Fibroblast of skin of left biceps (primary cell): ENCODE data around the gene DCAF8.

ENCODE experiments used
- DNase-seq, 2 experiments: peaks; one replicate each; pipeline ENCODE4 v3.0.0-alpha.2; 2013; ENCODE audit warnings: low read depth in 2 of 2

The DCAF8 gene

DNA sequence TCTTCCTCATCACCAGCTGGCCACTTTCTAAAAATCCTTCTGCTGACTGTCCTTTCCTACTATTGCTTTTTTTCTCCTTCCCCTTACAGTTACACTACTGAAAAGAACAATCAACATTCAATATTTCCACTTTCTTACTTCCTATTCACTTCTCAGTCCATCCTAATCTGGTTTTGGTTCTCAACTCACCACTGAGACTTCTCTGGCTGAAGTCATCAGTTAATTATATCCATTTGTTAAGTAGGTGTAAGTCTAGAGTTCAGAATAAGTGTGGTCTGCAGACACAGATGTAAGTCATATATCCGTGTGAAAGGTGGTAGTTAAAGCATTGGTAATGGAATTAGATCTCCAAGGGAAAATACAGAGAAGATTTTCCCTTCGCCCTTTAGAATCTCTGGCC is 35.7 kb downstream of the DCAF8 start:
- no peak for DNase-seq

DNA sequence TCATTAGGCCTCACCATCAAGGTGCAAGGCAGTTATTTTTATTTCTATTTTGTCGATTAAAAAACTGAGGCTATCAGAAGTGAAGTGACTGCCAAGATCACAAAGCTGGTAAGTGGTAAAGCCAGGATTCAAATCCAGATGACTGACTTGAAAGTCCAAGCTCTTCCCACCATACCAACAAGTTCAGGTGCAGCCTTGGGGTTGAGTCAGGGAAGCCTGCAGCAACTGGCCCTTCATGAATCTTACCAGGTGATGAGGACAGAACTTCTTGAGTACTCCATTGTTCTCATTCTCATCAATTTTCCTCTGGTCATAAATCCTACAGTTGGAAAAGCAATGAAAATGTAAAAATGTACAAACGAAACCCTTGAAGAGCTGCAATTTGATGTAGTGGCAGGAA is 37.0 kb downstream of the DCAF8 start:
- DNase-seq: no peak

DNA sequence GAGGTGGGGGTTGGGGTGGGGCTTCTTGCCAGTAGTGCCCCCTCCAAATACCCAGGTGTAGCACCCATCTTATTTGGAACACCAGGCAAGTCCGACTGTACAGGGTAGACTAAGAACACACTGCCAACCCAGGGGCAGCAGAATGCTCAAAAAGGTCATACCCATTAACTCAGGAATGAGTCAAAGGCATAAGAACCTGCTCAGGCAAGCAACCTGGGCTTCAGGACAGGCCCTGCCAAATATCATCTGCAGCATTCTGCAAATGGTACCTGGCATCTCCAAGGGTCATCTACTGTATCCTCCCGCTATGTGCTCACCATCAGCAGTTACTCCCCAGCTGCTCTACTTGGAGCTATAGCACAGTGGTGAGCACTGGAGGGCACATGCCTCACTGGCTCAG is 37.7 kb downstream of the DCAF8 start:
- DNase-seq: no peak

DNA sequence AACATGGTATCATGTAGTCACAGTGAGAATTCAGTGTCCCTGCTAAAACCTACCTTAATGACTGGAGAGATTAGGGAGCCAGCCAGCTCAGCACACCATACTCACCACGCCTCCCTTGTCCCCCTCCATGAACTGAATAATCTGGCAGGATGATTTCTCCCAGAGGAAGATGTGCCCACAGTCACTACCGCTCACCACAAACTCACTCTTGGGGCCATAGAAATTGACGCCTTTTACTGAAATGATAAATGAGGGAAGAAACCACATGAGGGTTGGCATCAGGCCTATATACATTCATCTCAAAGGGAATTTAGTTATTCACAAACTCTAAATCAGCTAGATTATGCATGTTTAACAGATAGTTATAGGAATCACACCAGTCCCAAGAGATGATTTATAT is 39.8 kb downstream of the DCAF8 start:
- peak; percentile 31 to 40 for DNase-seq

DNA sequence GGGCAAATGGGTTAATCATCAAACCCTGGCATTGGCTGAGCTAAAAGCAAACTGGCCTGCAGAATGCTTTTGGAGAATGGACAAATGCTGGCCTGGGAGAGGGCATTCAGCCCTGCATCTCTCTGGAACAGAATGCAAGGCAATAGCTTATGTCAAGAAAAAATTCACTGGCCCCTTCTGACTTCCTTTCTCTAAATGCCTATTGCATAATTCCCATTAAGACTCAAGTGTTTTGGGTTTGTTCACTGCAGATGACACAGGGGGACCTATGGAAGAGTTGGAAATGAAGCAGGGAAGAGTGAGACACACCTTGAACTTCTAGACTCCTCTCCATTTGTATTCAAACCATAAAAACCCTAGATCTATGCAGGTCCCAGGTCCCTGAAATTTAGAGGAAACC is 41.3 kb downstream of the DCAF8 start:
- DNase-seq: no peak

DNA sequence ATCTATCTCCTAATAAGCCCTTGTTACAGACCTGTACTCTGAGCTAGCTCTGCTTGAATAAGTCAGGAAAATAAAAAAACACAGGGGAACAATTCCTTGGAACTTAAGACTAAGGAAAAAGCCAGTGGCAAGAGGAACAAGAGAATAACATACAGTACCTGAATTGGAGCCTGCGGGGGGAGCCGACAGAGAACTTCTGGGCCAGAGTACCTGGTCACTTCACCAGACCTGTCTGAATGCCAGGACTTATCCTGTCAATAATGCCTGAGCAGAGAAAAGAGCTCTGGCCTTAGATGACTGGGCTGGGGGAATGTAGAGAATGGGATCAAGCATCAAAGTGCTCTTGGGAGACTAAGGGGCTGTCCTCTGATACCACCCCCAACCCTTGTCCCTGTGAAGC is 42.0 kb downstream of the DCAF8 start:
- no peak for DNase-seq

DNA sequence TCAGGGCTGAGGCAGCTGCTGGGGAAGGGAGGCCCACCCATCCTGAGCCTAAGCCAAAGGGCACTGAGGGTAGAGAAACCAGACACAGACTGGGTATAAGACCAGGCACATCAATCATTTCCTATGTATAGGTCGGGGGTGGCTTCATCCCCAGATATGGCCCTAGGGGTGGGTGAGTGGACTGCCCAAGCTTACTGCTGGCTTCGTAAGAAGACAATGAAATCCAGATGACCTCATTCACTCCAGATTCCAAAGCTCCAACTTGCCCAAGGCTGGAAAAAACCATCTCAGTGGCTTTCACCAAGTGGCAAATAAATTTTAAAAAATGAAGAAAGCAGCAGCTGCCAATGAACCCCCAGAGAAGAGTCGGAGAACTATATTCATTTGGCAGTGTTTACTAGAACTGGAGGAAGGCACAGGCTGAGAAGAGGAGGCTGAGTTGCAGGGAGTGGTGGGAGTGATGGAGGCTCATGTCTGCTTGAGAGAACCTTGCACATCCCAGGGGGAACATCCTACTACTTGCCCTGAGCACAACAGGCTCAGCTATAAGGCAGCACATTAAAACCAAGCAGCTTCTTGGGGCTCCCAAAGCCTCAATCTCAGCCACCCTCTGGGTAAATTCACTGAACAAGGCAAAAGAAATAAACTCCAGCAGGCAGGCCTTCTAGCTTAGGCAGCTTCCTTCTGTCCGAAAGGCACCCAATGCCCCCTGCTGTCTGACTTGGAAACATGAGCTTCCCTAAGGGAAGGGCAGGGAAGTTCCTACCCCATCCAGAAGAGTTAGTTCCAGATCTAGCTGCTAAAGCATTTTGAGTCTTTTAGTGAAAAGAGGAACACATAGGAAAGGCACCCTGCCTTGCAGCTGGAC is 43.1 kb downstream of the DCAF8 start:
- DNase-seq: peak in 1 of 2 experiments; percentile 29

DNA sequence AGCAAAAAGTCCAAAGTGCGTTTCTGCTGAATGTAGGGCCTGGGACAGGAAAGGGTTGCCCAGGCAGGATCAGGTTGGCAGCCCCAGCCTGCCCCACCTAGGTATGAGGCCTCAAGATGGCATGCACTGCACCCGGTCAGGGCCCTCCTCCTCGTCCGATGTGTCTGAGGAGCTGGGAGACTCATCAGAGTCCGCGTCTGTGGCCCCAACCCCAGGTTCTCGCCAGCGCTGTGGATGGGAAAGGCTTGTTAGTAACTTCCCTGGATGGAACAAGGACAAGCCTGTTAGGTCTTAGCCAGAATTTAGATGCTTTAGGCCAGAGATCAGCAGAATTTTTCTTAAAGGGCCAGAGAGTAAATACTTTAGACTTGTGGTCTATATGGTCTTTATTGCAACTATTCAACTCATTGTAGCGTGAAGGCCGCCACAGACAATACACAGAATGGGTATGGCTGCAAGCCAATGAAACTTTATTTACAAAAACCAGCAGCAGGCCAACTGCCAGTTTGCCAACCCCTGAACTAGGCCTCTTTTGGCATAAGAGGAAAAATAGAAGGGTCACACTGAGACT is 44.8 kb downstream of the DCAF8 start:
- no peak for DNase-seq

DNA sequence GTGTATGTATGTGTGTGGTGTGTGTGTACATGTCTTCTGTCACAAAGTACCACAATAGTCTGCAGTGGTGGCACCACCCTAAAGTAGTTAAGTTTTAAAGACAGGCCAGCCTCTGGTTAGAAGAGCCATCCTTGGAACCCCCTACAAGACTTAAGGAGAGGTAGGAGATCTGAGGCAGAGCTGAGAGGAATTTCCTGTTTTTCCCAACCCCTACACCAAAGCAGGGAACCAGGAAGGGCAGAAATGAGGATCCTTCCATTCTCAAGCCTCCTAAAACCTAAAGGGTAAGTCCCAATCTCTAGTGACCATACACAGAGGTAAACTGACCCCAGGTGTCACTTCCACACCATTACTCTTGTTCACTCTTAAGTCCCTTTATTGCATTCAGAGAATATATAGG is 46.0 kb downstream of the DCAF8 start:
- DNase-seq: no peak

DNA sequence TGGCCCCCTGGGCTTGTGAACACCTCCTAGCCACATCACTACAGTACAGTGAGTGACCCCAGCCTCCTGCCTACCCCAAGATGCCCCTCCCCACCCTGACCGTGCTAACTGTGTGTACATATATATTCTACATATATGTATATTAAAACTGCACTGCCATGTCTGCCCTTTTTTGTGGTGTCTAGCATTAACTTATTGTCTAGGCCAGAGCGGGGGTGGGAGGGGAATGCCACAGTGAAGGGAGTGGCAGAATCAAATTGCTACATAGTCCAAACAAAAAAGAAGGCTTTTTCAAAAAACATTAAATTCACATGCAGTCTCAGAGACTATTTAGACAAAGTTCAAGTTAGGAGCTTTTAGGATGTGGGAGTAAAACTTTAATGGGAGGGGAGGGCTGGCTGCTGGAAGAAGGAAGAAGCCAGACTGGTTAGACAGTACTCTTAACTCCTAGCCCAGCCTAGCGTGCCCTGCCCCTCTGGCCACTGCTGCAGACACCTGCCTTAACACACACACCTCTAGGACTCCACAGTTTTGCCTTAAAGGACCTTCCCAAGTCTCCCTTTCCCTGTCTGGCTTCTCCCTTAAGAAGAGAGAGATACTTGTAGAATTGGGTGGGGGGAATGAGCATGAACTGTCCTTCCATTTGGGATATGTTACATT is 47.7 kb downstream of the DCAF8 start:
- DNase-seq: no peak

DNA sequence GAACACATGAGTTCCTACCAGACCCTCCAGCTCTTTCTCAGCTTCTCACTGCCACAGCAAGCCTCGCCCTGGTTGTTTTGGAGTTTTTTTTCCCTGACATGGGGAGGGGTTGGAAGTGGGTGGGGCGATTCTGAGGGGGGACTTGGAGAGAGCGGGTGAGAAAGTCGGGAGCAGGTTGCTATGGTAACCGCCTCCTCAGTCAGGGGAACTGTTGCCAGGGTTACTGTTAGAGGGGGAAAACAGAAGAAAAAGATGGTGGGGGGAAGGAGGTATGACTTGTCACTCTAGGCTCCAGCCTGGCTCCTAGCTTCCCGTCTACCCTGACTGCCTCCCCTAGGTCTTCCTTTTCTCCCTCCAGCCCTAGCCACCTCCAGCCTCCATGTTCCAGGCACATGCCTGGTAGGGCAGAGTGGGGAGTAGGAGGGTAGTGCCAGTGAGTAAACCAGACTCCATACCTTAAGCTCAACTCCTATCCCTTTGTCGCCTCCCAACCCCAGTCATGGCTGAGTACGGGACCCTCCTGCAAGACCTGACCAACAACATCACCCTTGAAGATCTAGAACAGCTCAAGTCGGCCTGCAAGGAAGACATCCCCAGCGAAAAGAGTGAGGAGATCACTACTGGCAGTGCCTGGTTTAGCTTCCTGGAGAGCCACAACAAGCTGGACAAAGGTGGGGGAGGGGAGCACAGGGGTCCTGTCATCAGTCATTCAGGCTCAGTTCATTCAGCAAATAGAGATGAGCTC is 51.1 kb downstream of the DCAF8 start:
- DNase-seq: no peak

DNA sequence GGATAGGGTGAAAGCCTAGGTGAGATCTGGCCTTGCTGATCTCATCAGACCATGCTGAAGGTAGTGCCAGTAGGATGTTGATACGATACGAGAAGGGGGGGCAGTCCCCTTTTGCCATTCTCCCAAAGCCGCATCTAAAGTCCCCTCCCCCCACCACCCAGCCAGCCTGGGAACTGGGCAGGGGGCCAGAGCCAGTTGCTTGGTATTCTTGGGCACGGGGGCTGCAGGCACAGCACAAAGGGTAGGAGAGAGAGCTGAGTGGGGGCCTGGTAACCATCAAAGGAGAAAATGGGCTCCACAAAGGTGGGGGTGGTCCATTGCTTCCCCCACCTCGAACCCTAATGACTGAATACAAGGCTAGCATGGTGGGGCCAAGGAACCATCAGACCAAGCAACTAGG is 51.8 kb downstream of the DCAF8 start:
- DNase-seq: no peak

DNA sequence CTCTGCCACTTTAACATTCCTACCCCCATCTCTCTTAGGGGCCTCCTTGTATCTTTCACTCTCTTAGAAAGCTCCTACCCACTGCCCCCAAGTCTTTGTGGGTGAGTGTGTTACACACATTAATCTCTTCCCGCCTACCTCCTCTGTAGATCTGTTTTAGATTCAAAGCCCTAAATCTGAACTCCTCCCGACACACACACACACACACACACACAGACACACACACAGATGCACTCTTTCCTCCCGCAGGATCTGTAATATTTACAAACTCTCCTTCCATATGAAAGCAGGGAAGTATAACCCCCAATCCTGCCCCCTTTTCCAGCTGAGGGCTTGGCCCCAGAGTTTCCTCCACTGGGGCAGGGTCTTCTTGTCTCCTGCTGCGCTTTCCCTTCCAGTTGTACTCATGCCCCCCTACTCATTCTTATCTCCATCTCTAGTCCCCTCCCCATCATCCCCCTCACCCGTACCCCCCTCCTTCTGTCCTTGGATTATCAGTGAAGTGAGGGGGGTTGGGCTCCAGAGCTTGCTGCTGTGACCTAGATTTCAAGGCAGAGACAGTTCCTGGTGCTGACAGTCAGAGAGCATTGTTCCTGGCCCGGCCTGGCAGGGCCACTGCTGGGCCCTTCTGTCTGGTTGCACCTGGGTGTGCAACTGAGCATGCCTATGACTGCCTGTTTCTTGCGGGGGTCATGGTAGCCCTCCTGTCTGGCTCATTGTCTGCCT is 52.9 kb downstream of the DCAF8 start:
- no peak for DNase-seq

DNA sequence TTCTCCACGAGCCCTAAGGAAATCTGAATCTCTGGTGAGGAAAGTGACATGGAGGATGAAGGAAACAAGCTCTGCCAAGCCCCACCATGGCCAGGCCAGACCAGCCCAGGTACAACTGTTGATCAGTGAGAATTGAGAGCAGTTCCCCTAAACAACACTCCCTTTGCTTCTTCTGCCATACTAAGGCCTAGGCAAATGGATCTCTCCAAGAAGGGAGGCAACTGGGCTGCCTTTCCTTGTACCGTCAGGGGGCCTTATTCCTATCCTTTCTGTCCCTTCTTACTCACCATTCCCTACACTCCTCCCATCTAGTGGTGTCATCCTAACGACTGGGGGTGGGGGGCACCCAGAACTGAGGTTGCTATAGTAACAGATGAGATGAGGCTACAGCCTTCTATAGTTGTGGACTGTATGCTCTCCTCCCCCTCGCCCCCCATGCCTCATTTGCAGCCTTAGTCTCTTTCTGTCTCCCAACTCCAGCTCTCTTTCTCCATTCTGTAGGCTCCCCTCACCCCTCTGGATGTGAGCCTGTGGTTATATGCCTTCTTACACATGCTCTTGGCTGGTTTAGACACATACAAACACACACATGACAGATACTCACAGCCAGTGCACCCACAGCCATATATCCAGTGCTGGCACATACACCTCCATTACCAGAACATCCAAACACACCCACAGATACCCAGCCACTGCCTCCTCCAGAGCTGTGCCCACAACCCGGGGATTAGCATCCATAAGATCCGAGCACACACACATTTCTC is 53.6 kb downstream of the DCAF8 start:
- DNase-seq: no peak

DNA sequence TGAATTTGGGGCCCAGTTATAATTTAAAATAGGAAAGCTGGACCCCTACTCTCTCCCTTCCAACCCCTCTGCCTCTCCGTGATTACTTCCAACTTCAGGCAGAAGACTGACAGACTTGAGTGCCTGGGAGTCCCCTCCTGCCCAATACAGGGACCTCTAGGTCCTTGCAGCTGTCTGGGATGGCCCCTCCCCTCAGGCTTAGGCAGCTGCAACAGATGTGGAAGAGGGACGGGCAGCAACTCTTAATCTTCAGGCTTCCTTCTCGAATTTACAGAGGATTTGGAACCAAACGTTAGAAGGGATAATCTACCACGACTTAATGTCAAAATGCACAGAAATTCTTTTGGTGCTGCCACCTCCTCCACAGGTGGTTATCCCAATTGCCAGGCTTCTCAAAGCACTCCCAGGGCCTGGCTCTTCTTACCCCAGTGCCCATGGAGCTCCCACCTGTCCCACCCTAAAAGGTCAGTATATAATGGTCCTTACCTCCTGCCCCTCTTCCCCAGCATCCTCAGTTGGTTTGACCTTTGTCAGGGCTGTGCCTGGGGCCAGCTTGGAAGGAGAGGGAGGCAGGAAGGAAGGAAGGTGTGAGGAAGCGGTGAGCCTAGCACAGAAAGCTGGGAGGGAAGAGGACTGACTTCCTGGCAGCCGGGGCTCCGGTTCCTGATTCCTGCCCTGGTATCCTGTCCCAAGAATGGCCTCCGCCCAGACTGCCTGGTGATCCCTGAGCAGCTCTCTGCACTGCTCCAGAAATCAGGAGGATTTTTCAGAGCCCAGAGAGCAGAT is 54.4 kb downstream of the DCAF8 start:
- DNase-seq: no peak

DNA sequence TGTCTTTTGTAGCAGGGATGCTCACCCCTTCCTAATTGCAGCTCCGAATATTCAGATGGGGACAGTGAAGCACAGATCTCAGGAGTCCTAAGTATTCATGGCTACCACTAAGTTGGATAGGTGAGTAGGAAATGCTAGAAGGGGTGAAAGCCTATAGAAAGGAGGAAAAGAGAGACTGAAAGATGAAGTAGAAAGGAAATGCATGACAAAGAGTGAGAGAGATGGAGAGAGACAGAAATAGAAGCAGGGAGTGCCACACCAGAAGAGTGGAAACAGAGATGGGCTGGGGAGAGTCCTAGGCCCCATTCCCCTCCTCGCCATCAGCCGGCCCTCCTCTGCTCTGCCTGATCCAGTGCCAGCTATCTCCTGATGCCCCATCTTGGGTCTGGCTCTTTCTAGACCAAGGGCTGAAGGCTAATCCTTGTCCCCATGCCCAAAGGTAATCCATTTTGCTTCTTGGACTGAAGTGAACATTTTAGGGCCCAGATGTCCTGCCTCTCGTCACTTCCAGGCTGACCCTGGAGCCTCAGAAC is 55.2 kb downstream of the DCAF8 start:
- DNase-seq: no peak

DNA sequence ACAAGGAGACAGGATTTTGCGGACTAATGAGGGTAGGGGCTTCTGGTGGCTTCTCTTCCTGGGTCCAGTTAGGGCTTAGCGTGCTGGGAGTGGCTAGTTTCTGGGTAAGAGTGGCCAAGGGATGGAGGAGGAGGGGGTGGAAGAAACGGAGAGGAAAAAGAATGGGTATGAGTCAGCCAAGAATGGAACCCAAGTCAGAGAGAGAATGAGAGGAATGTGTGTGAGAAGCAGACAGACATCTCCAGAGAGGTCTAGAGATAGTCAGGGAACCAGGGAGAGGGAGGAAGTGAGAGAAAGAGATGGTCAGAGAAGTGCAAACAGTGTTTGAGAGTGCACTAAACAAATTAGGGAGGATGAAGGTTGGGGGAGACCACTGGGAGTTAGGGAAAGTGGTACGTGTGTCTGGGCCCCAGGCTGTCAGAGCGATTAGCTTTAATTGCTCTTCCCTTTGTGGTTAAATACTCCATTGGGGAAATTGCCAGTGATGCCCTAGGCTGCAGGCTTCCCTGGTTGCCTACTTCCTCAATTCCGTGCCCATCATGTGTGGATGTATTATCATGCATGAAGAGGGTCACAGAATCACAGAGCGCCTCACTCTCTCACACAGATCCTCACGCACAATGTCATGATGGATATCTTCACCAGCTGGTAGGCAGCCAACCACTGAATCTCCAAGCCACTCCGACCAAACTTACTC is 55.8 kb downstream of the DCAF8 start:
- DNase-seq: peak; percentile 62 to 68

DNA sequence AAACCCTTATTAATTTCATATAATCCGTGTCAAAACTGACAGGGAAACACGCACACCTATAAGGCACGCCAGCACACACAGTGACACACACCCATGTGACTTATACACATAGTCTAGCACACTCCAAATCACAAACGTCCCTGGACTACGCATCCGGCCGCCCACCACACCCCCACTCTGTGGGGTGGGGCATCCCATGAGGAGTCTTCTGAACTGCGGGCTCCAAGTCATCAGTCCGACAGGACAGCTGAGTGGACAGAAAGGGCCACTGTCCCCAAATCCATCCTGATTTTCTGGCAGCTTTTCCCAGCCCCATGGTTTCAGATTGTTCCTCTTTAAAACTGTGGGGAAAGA is 56.3 kb downstream of the DCAF8 start:
- no peak for DNase-seq
